Neural crest cell (in vitro differentiated cells): ENCODE data around the gene IMPDH1. TPM values are rescaled to one million over a fixed set of nuclear protein-coding genes. Genes with fewer than 3 reads are reported as not detected.
A peak's percentile ranks its signal among the peaks of the same experiment; 100 is the strongest.

Source experiments
- DNase-seq: peaks from one replicate; pipeline ENCODE4 v3.0.0; 2021; ENCODE audit warnings: low read depth, mixed read lengths, low spot score
- H3K27ac Mint-ChIP-seq: one replicate; pipeline ENCODE4 v1.8.0; 2021; ENCODE audit warnings: mild to moderate bottlenecking, mixed read lengths; ENCODE audit not compliant: unreplicated experiment
- H3K27me3 Mint-ChIP-seq: 2 replicates; pipeline ENCODE4 v1.8.0; 2021; ENCODE audit warnings: low read depth, mild to moderate bottlenecking, mixed read lengths
- H3K36me3 Mint-ChIP-seq: 2 replicates; pipeline ENCODE4 v1.8.0; 2021; ENCODE audit warnings: low read depth, mild to moderate bottlenecking, mixed read lengths
- H3K4me1 Mint-ChIP-seq: 2 replicates; pipeline ENCODE4 v1.8.0; 2021; ENCODE audit warnings: mixed read lengths
- H3K4me3 Mint-ChIP-seq: one replicate; pipeline ENCODE4 v1.8.0; 2021; ENCODE audit warnings: mild to moderate bottlenecking, mixed read lengths
- H3K9me3 Mint-ChIP-seq: 2 replicates; pipeline ENCODE4 v1.8.0; 2021; ENCODE audit warnings: mixed read lengths
- total RNA-seq: library from RNA; stranded (reverse); gene quantifications from 2 replicates; pipeline ENCODE4 v1.2.1, GENCODE V29; 2021
- TF ChIP-seq, protein P1 (sequence below): fragments of 200-600 bp; sonication (generic); conservative IDR thresholded peaks from 2 replicates; pipeline ENCODE4 v1.5.0; 2021; ENCODE audit warnings: antibody characterized with exemption, mild to moderate bottlenecking

Gene IMPDH1
- total RNA-seq, 1 donor from 2014 or later = 56.7 TPM

DNA sequence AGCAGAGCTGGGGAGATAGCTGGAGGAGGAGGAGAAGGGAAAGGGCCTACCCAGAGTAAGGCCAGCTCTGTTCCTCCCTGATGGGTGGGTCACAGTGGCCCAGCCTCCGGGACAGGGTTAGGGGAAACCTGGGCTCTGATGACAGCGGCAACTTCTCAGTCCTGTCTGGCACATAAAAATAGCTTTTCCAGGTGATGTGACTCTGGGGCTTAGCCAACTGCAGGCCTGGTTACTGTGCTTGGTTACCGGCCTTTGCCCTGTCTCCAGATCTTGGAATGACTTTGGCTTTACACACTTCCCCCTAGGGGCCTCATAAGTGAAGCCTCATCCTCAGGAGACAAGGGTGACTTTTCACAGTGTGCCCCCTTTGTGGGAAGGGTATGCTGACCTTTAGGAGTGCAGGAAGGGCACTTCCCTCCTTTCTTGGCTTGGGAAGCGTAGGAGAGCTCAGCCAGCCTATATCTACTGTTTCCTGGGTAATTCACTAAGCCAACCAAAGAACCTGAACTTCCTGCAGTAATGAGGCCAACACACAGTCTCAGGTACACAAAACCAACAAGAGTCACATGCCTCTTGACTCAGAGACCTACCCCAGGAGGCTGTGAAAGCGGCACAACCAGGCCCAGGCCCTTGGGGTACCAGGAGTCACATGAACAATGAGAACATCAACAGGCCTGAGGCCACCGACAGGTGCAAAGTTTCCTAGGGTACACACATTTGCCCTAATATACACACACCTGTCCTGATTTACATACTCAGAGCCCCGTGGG lies 34.2 kb upstream of the IMPDH1 start:
- no peak for DNase-seq
- Mint-ChIP-seq H3K27ac (peak overlapping the region; percentile 67), H3K9me3 (no peaks in the 10 kb centered on the region), H3K27me3 (no peaks in the 10 kb centered on the region), H3K36me3 (no peaks in the 10 kb centered on the region), H3K4me3 (no peak overlapping the region), H3K4me1 (no peaks in the 10 kb centered on the region)
- TF ChIP-seq, protein P1, sequence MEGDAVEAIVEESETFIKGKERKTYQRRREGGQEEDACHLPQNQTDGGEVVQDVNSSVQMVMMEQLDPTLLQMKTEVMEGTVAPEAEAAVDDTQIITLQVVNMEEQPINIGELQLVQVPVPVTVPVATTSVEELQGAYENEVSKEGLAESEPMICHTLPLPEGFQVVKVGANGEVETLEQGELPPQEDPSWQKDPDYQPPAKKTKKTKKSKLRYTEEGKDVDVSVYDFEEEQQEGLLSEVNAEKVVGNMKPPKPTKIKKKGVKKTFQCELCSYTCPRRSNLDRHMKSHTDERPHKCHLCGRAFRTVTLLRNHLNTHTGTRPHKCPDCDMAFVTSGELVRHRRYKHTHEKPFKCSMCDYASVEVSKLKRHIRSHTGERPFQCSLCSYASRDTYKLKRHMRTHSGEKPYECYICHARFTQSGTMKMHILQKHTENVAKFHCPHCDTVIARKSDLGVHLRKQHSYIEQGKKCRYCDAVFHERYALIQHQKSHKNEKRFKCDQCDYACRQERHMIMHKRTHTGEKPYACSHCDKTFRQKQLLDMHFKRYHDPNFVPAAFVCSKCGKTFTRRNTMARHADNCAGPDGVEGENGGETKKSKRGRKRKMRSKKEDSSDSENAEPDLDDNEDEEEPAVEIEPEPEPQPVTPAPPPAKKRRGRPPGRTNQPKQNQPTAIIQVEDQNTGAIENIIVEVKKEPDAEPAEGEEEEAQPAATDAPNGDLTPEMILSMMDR = no peak

DNA sequence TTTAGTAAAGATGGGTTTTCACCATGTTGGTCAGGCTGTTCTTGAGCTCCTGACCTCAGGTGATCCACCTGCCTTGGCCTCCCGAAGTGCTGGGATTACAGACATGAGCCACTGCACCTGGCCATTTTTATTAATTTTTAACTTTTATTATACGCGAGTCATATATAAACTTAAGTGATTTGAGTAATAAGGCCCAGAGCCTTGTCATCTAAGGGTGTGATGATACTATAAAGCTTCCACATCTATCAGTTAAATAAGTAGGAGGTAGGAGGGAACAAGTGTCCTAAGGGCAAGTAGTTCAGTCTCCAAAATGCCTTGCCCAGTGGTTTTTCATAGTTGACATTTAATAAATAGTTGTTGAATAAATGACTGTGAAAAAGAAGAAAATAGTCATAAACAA lies 32.6 kb upstream of the IMPDH1 start:
- Mint-ChIP-seq H3K9me3 (no peaks in the 10 kb centered on the region), H3K27me3 (no peaks in the 10 kb centered on the region), H3K4me3 (no peak overlapping the region), H3K36me3 (no peaks in the 10 kb centered on the region), H3K4me1 (no peaks in the 10 kb centered on the region), H3K27ac (no peak overlapping the region)
- DNase-seq = no peak
- TF ChIP-seq, protein P1 = no peak

DNA sequence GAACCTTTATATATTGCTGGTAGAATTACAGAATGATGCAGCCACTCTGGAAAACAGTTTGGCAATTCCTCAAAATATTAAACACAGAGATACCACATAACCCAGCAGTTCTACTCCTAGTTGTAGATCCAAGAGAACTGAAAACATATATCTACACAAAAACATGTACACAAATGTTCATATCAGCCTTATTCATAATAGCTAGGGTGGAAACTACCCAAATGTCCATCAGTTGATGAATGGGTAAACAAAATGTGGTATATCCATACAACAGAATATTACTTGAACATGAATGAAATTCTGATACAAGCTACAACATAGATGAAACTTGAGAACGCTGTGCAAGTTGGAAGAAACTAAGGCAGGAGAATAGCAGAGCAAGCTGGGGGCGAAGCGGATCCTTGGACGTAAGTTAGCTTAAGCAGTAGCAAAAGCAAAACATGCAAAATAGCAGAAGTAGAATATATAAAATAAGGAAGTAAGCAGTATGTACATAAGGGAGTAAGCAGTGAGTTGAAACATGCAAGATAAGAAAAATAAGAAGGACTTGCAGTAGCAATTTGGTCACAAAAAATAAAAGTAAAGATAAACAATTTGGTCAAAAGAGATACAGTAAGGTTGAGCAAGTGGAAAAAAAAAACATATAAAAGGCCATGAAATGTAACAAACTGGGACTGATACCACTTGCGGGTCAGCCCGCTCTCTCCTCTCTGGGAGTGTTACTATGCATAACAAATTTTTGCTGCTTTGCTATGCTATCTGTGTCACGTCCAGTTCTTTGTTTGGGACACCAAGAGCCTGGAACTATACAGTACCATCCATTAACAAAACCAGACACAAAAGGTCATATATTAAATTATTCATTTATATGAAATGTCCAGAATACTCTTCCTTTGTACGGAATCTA lies 27.9 kb upstream of the IMPDH1 start:
- H3K4me3 Mint-ChIP-seq = no peak overlapping the region
- H3K36me3 Mint-ChIP-seq = no peaks in the 10 kb centered on the region
- TF ChIP-seq, protein P1 = no peak
- DNase-seq = no peak
- no peaks in the 10 kb centered on the region for H3K9me3 Mint-ChIP-seq
- no peak overlapping the region for H3K27ac Mint-ChIP-seq
- H3K4me1 Mint-ChIP-seq = no peaks in the 10 kb centered on the region
- H3K27me3 Mint-ChIP-seq = peaks cover 10% of the 10 kb centered on the region

DNA sequence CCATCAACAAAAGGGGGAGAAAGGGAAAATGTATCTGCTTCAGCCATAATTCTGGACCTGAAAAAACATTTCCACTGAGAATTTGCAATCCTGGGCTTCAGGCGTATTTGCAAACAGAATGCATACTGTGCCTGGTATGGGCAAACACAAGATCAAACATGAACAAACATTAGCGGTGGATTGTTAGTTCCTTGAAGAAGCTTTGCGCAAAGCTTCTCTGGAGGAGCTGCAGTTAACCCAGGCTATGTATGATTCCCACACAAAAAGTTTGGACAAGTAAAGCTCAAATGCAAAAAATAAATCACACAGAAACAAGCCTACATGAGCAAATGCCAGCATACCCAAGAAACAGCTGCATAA lies 25.5 kb upstream of the IMPDH1 start:
- Mint-ChIP-seq H3K4me1 (no peaks in the 10 kb centered on the region), H3K36me3 (no peaks in the 10 kb centered on the region), H3K27me3 (peaks cover 10% of the 10 kb centered on the region), H3K4me3 (no peak overlapping the region), H3K27ac (no peak overlapping the region), H3K9me3 (no peaks in the 10 kb centered on the region)
- TF ChIP-seq, protein P1 = no peak
- no peak for DNase-seq

DNA sequence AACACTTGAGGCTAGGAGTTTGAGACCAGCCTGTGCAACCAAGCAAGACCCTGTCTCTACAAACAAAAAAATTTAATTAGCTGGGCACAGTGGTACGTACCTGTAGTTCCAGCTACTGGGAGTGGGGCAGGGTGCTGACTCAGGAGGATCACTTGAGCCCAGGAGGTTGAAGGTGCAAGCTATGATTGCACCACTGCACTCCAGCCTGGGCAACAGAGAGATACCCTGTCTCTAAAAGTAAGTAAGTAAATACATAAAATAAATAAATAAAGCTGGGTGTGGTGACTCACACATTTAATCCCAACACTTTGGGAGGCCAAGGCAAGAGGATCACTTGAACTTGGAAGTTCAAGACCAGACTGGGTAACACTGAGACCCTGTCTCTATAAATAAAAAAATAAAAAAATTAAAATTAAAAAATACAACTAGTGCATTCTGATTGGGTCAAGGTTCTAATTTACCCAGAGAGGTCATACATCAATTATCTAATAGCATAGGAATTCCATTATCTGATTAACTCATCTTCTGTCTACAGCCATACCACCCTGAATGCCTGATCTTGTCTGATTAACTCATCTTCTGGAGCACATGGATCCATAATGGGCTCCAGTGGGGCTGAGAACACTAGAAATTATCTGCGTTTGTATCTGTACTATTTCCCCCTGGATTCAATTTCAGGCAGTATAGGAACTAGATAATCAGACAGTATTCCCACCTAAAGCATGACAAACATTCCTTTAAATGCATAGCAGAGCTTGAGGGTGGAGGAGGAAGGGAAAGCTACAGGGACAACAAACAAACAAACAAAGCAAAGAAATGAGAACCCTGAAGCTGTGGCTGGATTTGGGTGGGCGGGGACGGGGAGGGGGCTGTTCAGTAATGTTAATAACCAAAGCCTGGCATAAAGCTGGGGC lies 24.9 kb upstream of the IMPDH1 start:
- no peaks in the 10 kb centered on the region for H3K4me1 Mint-ChIP-seq
- no peaks in the 10 kb centered on the region for H3K9me3 Mint-ChIP-seq
- H3K27me3 Mint-ChIP-seq = peaks cover 10% of the 10 kb centered on the region
- TF ChIP-seq, protein P1 = no peak
- no peak overlapping the region for H3K4me3 Mint-ChIP-seq
- H3K27ac Mint-ChIP-seq = no peak overlapping the region
- DNase-seq = no peak
- H3K36me3 Mint-ChIP-seq = no peaks in the 10 kb centered on the region
